Hepatocyte (in vitro differentiated cells): ENCODE data around the gene MAP3K10.

Experiments
- EZH2 ChIP-seq: fragments of 200-600 bp; sonication (generic); IDR thresholded peaks from 2 replicates; pipeline ENCODE4 v1.6.1; 2016; ENCODE audit warnings: antibody characterized with exemption, mild to moderate bottlenecking, borderline replicate concordance
- EZH2phosphoT487 ChIP-seq: fragments of 200-600 bp; sonication (generic); IDR thresholded peaks from one replicate; pipeline ENCODE4 v1.6.1; 2018; ENCODE audit warnings: antibody characterized with exemption, mild to moderate bottlenecking, low read depth, moderate library complexity; ENCODE audit not compliant: unreplicated experiment, severe bottlenecking
- TF ChIP-seq, protein P1 (sequence below): fragments of 200-600 bp; sonication (generic); IDR thresholded peaks from 2 replicates; pipeline ENCODE4 v1.5.1; 2016; ENCODE audit warnings: antibody characterized with exemption, mild to moderate bottlenecking; ENCODE audit not compliant: poor library complexity

DNA sequence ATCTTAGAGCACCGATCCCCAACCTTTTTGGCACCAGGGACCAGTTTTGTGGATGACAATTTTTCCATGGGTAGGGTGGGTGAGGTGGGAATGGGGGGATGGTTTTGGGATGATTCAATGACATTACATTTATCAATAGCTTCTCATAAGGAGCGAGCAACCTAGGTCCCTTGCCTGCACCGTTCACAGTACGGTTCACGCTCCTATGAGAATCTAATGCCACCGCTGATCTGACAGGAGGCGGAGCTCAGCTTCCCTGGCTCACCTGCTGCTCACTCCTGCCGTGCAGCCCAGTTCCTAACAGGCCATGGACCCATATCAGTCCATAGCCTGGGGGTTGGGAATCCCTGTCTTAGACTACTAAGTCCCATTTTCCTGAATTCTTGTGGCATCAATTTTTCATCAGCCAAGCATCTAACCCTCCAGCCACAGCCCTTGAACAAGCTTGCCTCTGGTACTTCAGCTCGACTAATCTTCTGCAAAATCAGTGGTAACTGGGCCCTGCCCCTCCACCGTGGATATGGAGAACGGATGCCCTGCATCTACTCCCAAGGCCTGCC is 37.0 kb upstream of the MAP3K10 start:
- no peak for TF ChIP-seq EZH2
- TF ChIP-seq, protein P1, sequence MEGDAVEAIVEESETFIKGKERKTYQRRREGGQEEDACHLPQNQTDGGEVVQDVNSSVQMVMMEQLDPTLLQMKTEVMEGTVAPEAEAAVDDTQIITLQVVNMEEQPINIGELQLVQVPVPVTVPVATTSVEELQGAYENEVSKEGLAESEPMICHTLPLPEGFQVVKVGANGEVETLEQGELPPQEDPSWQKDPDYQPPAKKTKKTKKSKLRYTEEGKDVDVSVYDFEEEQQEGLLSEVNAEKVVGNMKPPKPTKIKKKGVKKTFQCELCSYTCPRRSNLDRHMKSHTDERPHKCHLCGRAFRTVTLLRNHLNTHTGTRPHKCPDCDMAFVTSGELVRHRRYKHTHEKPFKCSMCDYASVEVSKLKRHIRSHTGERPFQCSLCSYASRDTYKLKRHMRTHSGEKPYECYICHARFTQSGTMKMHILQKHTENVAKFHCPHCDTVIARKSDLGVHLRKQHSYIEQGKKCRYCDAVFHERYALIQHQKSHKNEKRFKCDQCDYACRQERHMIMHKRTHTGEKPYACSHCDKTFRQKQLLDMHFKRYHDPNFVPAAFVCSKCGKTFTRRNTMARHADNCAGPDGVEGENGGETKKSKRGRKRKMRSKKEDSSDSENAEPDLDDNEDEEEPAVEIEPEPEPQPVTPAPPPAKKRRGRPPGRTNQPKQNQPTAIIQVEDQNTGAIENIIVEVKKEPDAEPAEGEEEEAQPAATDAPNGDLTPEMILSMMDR: no peak
- TF ChIP-seq EZH2phosphoT487: no peak
